Measurements from ENCODE around the gene NEUROD2.

DNA sequence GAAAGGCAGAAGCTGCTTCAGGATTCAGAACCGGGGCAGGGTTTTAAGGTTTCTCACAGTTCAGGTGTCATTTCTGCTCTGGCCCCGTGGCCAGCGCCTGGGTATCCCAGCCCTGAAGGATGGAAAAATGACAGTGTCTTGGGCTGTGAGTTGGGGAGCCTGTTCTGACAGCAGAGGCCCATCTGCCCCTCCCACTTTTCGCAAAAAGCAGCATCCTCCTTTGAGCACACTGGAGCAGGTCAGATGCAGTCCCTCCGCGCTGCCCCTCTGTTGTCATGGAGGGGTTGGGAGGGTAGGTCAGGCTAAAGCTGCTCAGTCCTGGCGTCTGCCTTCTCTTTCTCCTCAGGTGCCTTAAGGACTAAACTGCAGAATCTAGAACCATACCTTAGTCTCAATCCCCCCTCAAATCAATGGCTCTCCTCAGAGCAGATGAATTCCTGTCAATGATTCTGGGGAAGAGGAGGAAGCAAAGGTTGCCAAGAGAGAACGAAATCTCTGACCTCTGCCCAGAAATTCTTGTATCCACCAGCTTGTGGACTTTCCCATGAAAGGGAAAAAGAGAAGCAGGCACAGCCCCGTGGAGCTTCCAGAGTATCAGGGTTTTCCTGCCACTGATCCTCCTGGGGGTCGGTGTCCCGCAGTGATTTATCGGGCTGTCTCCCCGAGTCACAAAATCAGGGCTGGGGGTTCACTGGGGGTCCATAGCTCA is 7.3 kb downstream of the NEUROD2 start:
- TF ChIP-seq POLR2AphosphoS5 (IDR thresholded peaks at IDR 0.05) = no peak
- no peak for TF ChIP-seq POLR2A (IDR thresholded peaks at IDR 0.05)
- TF ChIP-seq, protein P1, sequence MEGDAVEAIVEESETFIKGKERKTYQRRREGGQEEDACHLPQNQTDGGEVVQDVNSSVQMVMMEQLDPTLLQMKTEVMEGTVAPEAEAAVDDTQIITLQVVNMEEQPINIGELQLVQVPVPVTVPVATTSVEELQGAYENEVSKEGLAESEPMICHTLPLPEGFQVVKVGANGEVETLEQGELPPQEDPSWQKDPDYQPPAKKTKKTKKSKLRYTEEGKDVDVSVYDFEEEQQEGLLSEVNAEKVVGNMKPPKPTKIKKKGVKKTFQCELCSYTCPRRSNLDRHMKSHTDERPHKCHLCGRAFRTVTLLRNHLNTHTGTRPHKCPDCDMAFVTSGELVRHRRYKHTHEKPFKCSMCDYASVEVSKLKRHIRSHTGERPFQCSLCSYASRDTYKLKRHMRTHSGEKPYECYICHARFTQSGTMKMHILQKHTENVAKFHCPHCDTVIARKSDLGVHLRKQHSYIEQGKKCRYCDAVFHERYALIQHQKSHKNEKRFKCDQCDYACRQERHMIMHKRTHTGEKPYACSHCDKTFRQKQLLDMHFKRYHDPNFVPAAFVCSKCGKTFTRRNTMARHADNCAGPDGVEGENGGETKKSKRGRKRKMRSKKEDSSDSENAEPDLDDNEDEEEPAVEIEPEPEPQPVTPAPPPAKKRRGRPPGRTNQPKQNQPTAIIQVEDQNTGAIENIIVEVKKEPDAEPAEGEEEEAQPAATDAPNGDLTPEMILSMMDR (IDR thresholded peaks at IDR 0.05 in 8 of 11, conservative IDR thresholded peaks at IDR 0.05 in 3 of 11) = no peak

Measured in spleen (tissue), 7 donors.